Stimulated activated CD8-positive, alpha-beta memory T cell treated with anti-CD3 and anti-CD28 coated beads, Interleukin-7, amount 100 ng/mL, for 24 hours (primary cell): ENCODE data around the gene APC2.
"Not testable (repeated sequence)": the region's sequence is repeated elsewhere in the genome, so short reads cannot be mapped to it uniquely, and the experiment has no call there.

ENCODE experiments used
- DNase-seq: peaks from one replicate; pipeline ENCODE4 v3.0.0-alpha.2; 2020; ENCODE audit warnings: low read depth

Gene APC2

GRCh38 chr19:1412995-1413800 is 36.7 kb upstream of the APC2 start:
- DNase-seq: no peak

GRCh38 chr19:1416014-1416841 is 33.7 kb upstream of the APC2 start:
- no peak for DNase-seq

DNA sequence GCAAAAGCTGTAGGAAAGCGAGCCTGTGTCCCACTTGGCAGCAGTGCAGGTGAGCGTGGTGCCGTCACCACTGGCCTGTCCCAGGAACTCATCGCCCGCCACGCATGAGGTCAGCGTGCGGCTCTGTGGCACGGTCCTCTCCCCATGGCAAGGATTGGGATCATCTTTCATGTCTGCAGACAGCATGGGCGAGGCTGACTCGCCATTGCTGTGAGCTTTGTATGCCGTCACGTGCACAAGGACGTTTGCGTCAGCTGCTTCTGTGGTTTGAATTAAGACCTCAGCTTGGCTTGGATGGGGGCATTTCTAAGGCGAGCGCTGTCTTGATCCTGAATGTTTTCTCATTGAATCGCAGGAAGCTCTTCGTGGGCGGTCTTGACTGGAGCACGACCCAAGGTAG is 32.8 kb upstream of the APC2 start:
- DNase-seq: no peak

DNA sequence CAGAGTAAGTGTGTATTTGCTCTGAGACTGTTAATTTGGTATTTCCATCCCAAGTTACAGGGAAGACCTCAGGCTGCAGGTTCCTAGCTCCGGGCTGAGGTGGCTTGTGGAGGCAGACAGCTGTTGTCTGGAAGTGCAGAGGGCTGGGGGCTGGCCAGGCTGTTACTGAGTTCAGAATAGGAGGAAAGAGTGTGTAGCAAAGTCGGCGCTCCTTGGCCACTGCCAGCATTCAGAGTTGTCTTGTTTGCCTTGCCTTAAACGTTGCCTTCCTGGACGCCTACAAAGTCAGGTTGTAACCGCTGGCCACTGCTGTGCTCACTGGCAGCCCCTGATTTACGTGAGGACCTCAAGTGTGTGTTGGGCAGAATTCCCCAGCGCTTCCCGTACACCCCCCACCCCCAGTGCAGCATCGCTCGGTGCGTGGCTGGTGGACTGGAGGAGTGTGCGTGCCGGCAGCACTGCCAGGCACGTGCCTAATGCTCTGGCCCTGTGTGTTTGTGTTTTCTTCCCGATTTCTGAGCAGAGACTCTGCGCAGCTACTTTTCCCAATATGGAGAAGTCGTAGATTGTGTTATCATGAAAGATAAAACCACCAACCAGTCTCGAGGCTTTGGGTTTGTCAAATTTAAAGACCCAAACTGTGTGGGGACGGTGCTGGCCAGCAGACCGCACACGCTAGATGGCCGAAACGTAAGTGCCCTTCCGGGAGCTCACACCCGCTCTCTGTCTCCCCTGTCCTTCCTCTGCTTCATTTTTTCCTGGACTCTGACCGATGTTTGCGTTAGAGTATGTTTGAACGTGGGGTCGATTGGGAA is 32.0 kb upstream of the APC2 start:
- no peak for DNase-seq

- no peak for DNase-seq
These were observed 31.5 kb upstream of the APC2 start for GRCh38 chr19:1418496-1418775.

DNA sequence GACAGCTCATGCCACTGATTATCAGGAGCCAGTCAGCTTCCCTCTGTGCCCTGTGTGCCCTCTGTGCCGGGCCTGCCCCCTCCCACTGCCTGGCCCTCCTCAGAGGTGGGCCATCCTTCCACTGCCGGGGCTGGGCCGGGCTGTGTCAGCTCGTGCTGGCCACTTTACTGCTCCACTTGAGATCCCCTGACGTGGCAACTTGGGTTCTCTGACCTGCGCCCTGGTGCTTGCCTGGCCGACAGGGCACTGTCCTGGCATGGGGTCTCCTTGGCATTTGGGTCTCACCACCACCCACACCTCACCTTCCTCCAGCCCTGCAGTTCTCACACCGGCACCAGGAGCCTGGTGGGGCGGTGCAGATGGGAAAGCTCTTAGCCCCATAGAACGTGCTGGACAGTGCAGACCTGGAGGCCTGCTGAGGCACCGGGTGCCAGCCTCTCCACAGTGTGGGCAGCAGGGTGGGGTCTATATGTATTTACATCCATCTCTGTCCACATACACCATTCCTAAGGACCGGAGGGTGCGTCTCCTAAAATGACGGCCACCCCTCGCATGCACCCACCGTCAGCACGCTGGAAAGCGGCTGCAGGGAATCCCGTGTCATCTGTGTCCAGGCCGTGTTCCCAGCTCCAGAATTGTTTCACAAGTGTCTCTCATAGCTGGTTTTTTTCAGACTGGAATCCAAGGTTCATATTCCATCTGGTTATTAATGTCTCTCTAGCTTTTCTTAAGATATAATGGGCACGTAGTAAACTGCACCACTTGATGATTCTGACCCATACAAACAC is 30.8 kb upstream of the APC2 start:
- no peak for DNase-seq

GRCh38 chr19:1420085-1420484 is 29.8 kb upstream of the APC2 start:
- DNase-seq: not testable (repeated sequence)

- DNase-seq: no peak
These were observed 29.3 kb upstream of the APC2 start for GRCh38 chr19:1420590-1420989.

DNA sequence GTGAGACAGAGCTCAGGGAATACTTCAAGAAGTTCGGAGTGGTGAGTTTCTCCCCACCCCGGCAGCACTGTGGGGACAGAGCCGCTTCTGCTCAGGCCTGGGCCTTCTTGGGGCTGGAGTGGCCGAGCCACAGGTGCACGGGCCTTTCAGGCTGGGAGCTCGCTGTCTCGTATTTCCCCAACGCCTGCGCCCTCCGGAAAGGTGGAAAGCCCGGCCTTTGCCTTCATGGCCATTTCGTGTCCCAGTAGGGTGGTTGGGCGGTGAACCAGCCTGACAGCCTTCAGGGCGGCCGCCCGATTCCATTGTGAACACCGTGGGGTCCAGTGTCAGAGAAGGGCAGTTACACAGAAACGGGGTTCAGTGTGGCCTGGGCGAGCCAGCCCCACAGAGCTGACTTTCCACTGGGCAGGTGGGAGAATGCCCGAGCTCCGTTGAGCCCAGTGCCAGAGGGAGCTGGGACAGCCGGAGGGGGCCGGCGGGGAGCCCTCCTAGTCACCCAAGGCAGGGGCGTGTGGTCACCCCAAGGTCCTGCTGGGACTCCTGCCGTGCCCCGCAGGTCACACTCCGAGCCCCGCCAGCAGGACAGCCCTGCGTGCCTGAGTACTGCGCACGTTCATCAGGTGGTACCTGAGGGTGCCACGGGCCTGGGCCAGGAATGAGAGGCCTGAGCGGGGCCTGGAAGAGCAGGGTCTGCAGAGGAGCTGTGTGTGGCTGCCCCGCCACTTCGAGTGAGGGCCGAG is 28.5 kb upstream of the APC2 start:
- DNase-seq: no peak

DNA sequence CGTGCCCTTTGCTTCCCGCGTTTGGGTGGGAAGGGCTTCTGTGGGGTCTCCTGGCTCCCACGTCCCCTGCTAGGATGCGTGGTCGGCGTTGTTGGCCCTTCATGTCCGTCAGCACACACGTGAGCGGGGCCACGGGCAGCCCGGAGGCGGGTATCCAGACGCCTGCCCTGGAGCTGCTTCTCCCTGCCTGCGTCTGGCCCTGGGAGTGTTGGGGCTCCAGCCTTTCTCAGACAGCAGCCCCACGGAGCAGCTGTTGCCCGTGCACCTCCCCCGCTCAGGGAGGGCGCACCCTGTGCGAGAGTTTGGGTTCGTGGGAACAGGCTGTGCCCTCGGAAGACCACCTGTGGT is 28.0 kb upstream of the APC2 start:
- DNase-seq: no peak

- no peak for DNase-seq
These were observed 27.6 kb upstream of the APC2 start for GRCh38 chr19:1422360-1422759.

- no peak for DNase-seq
These were observed 27.0 kb upstream of the APC2 start for GRCh38 chr19:1422943-1423342.

DNA sequence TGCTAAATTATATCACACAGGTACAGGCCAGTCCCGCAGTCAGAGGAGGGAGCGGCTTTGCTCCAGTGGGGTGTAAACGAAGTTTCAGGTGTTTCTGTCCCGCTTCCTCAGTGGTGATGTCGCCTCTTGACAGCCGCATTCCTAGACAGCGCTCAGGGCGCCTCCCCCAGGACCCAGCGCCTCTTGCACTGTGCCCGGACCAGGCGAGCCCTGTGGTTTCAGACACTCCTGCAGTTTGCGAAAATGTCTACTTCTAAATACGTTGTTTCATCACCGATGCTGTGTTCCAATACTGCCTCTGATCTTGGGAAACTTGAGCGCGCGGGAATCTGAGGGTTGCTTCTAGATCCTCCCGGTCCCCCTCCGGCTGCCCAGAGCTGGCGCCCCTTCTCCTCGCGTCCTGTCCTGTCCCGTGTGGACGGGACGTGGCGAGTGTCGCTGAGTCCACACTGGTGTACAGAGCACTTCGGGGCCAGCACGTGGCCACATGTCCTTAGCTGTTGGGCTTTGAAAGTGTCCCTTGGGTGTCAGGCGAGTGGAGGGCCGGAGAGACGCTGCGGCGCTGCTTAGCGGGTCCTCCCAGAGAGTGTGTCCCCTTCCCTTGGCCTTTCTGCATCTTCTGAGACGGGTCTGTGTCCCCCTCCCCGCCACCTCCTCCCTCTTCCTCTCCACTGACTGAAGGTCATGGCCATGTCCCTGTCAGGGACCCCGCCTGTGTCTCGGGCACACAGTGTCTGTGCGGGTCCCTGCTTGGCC is 26.3 kb upstream of the APC2 start:
- no peak for DNase-seq

GRCh38 chr19:1424192-1424955 is 25.5 kb upstream of the APC2 start:
- no peak for DNase-seq

GRCh38 chr19:1425102-1425837 is 24.7 kb upstream of the APC2 start:
- no peak for DNase-seq

- no peak for DNase-seq
These were observed 24.0 kb upstream of the APC2 start for GRCh38 chr19:1425902-1426301.

DNA sequence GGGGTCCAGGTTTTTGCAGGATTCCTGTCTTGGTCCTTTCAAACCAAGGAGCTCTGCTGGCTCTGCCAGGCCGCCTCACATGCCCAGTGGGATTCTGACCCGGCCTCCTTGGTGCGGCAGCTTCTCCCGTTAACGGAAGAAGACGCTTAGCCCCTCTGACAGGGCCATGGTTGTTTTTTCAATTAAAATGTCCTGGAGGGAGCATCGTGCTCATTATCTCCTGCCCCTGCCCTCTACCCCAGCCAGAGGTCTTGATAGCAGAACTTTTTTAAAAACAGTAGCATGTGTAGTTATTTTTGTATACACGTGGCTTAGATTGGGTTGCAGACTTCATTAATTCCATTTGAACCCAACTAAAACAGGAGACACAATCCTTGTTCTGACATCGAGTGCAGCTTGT is 23.2 kb upstream of the APC2 start:
- no peak for DNase-seq

- DNase-seq: no peak
These were observed 22.6 kb upstream of the APC2 start for GRCh38 chr19:1427221-1427920.
